Fibroblast of mammary gland (primary cell): ENCODE data around the gene PGLYRP2.

ENCODE experiments used
- DNase-seq: peaks from one replicate; pipeline ENCODE4 v3.0.0-alpha.2; 2010; ENCODE audit warnings: low read depth
- H3K4me3 ChIP-seq: 2 replicates; pipeline ENCODE4 v1.5.1; 2011; ENCODE audit warnings: low read depth, mild to moderate bottlenecking, low read length, moderate library complexity; ENCODE audit not compliant: control insufficient read depth
- CTCF ChIP-seq: conservative IDR thresholded peaks from 2 replicates; pipeline ENCODE4 v1.5.1; 2011; ENCODE audit warnings: low read depth, low read length, inconsistent platforms; ENCODE audit not compliant: control insufficient read depth, insufficient read depth

The PGLYRP2 gene

GRCh38 chr19:15506074-15506571 is 26.8 kb upstream of the PGLYRP2 start:
- no peak for DNase-seq
- no peak for TF ChIP-seq CTCF
- no peak overlapping the region for H3K4me3 ChIP-seq

GRCh38 chr19:15502264-15502663 is 23.0 kb upstream of the PGLYRP2 start:
- TF ChIP-seq CTCF: no peak
- H3K4me3 ChIP-seq: no peak overlapping the region
- DNase-seq: no peak

GRCh38 chr19:15501596-15501995 is 22.3 kb upstream of the PGLYRP2 start:
- TF ChIP-seq CTCF: no peak
- H3K4me3 ChIP-seq: no peak overlapping the region
- no peak for DNase-seq

- H3K4me3 ChIP-seq: no peak overlapping the region
- TF ChIP-seq CTCF: no peak
- no peak for DNase-seq
These were observed 19.6 kb upstream of the PGLYRP2 start for GRCh38 chr19:15498910-15499309.

GRCh38 chr19:15498156-15498858 is 19.0 kb upstream of the PGLYRP2 start:
- TF ChIP-seq CTCF: no peak
- no peak overlapping the region for H3K4me3 ChIP-seq
- no peak for DNase-seq

- no peak overlapping the region for H3K4me3 ChIP-seq
- no peak for TF ChIP-seq CTCF
These were observed 15.8 kb upstream of the PGLYRP2 start for GRCh38 chr19:15495151-15495550.

More at GRCh38 chr19:15495151-15495550, 15.8 kb upstream of the PGLYRP2 start:
- DNase-seq: no peak
